IMR-90 (cell line): Measurements from ENCODE around the gene KRTAP9-2.

ENCODE experiments used
- CEBPB ChIP-seq: IDR thresholded peaks from 2 replicates; pipeline ENCODE4 v1.6.1; 2012; ENCODE audit warnings: low read depth, low read length, improper control_type of control experiment
- FOS ChIP-seq: fragments of 150-350 bp; IDR thresholded peaks from 2 replicates; pipeline ENCODE4 v1.6.1; 2016; ENCODE audit warnings: low read depth, low read length
- MAFK ChIP-seq: IDR thresholded peaks from 2 replicates; pipeline ENCODE4 v1.6.1; 2012; ENCODE audit warnings: low read depth, low read length, improper control_type of control experiment
- NFE2L2 ChIP-seq: fragments of 150-350 bp; IDR thresholded peaks from 2 replicates; pipeline ENCODE4 v1.6.1; 2016; ENCODE audit warnings: low read depth, mild to moderate bottlenecking, low read length
- POLR2A ChIP-seq: IDR thresholded peaks from 2 replicates; pipeline ENCODE4 v1.6.1; 2012; ENCODE audit warnings: mild to moderate bottlenecking, low read depth, low read length
- RAD21 ChIP-seq: IDR thresholded peaks from 2 replicates; pipeline ENCODE4 v1.6.1; 2012; ENCODE audit warnings: low read length, improper control_type of control experiment
- RFX5 ChIP-seq: IDR thresholded peaks from 2 replicates; pipeline ENCODE4 v1.8.0; 2012; ENCODE audit warnings: low read depth, mild to moderate bottlenecking, low read length, moderate library complexity
- TF ChIP-seq, protein P1 (sequence below): fragments of 150-350 bp; IDR thresholded peaks from 2 replicates; pipeline ENCODE4 v1.6.1; 2017; ENCODE audit warnings: mild to moderate bottlenecking, antibody characterized with exemption, low read length, low read depth
- TF ChIP-seq, protein P2 (sequence below): conservative IDR thresholded peaks from 2 replicates; pipeline ENCODE4 v1.5.1; 2012; ENCODE audit warnings: mild to moderate bottlenecking, low read depth, low read length, improper control_type of control experiment

DNA sequence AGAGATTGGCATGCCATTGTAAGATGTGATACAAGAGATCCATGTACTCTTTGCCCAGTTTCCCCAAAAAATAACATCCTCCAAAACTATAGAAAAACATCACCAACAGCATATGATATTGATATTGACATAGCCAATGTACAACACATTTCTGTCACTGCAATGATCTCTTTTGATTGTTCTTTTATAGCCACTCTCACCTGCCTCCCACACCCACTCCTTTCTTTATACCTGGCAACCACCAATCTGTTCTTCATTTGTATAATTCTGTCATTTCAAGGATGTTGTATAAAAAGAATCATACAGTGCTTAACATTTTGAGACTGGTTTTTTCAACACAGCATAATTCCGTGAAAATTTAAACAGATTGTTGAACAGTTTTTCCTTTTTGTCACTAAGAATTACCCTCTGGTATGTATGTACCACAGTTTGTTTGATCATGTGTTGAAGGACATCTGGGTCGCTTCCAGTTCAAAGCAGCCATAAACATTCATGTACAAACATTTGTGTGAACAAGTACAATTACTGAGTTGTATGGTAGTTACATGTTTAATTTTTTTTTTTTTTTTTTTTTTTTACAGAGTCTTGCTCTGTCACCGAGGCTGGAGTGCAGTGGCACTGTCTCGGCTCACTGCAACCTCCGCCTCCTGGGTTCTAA lies 26.9 kb upstream of the KRTAP9-2 start:
- TF ChIP-seq, protein P1, sequence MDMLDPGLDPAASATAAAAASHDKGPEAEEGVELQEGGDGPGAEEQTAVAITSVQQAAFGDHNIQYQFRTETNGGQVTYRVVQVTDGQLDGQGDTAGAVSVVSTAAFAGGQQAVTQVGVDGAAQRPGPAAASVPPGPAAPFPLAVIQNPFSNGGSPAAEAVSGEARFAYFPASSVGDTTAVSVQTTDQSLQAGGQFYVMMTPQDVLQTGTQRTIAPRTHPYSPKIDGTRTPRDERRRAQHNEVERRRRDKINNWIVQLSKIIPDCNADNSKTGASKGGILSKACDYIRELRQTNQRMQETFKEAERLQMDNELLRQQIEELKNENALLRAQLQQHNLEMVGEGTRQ = no peak
- TF ChIP-seq NFE2L2 (no peak), MAFK (no peak), CEBPB (no peak), POLR2A (no peak), RAD21 (no peak), RFX5 (no peak), FOS (no peak)
- TF ChIP-seq, protein P2, sequence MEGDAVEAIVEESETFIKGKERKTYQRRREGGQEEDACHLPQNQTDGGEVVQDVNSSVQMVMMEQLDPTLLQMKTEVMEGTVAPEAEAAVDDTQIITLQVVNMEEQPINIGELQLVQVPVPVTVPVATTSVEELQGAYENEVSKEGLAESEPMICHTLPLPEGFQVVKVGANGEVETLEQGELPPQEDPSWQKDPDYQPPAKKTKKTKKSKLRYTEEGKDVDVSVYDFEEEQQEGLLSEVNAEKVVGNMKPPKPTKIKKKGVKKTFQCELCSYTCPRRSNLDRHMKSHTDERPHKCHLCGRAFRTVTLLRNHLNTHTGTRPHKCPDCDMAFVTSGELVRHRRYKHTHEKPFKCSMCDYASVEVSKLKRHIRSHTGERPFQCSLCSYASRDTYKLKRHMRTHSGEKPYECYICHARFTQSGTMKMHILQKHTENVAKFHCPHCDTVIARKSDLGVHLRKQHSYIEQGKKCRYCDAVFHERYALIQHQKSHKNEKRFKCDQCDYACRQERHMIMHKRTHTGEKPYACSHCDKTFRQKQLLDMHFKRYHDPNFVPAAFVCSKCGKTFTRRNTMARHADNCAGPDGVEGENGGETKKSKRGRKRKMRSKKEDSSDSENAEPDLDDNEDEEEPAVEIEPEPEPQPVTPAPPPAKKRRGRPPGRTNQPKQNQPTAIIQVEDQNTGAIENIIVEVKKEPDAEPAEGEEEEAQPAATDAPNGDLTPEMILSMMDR = no peak
